GM19468 (cell line): ENCODE measurements around the gene OSBP2.

Experiments
- ATAC-seq: cut with Tn5 transposase; IDR thresholded peaks from one replicate; pipeline ENCODE4 v1.9.1; 2021; ENCODE audit warnings: mild to moderate bottlenecking, moderate library complexity, moderate number of reproducible peaks; ENCODE audit not compliant: unreplicated experiment; ENCODE audit errors: extremely low read depth

OSBP2 gene

DNA sequence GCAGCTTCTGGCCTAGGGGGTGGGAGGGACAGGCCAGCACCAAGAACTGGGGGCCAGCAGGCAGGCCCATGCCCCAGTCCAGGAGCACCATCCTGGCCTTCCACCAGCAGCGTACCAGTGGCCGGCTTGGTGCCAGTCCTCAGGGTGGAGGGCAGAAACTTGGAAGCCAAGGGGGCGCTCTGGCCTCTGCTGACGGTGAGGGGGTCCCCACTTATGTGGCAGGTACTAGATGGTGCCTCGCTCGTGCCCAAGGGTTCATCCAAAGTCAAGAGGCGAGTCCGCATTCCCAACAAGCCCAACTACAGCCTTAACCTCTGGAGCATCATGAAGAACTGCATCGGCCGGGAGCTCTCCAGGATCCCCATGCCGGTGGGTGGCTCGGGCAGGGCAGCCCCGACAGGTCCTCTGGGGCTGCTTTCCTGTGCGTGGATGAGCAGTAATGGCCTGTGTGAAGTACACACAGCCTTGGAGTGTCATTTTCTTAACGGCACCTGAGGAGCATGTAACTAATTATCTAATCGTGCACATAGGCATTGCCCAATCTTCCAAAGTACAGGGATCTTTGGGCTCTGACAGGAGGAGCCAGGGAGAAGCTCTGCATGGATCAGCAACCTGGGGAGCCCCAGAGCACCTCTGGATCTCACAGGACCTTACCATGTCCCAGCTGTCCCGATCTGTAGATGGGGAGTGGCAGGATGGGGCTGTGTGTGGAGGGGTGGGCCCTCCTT, 194.8 kb downstream of the OSBP2 start:
- ATAC-seq: no peak

DNA sequence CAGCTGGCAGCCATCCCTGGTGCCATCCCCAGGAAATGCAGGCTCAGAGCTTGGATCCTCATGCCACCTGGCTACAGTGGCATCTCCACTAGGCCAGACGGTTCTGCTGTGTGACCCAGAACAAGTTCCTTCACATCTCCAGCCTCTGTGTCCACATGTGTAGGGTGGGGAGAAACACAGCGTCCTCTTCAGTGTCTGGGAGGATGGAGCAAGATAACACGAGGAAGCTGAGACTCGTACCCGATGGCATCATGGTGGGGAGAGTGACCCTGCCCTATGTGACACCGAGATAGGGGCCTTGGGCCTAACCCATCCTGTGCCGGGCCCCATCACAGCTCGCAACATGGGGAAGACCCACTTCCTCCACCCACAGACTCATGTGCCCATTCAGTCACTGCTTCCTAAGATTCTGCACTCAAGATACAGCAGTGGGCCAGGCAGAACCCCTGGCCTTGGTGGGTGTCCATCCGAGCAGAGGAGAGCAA, 195.4 kb downstream of the OSBP2 start:
- no peak for ATAC-seq

DNA sequence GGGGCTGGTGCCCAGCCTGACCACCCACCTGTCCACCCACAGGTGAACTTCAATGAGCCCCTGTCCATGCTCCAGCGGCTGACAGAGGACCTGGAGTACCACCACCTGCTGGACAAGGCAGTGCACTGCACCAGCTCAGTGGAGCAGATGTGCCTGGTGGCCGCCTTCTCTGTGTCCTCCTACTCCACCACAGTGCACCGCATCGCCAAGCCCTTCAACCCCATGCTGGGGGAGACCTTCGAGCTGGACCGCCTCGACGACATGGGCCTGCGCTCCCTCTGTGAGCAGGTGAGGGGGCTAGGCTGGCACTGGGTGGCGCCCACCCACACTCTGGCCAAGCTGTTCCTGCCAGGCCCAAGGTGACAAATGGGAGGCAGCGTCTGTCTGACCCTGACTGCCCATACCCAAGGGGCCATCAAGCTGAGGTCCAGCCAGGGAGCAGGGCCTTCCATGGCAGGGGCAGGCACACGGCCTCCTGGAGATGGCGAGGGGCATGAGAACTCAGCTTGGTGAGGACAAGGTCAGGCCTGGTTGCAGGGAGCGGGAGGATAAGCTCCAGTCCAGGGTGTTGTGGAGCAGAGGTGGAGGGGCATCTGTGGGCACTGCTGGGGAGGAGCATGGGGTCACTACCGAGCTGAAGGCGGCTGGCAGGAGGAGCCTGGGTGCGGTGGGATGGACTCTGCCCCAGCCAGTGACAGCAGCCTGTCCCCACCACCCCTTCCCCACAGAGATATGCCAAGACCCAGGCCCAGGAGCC, 196.2 kb downstream of the OSBP2 start:
- ATAC-seq: no peak

DNA sequence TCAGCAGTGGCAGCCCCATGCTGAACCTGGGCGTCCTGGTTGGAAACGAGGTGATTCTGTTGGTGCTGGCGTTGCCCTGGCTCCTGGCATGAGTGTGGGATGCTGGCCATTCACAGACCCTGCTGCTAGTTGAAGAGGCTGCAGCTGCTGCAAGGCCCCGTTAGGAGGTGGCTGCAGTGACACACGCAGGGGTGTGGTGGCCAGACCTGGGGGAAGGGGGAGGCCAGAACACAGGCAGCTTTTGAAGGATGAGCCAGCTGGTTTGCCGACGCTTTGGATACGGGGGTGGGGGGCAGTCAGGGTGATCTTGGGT, 196.7 kb downstream of the OSBP2 start:
- no peak for ATAC-seq

DNA sequence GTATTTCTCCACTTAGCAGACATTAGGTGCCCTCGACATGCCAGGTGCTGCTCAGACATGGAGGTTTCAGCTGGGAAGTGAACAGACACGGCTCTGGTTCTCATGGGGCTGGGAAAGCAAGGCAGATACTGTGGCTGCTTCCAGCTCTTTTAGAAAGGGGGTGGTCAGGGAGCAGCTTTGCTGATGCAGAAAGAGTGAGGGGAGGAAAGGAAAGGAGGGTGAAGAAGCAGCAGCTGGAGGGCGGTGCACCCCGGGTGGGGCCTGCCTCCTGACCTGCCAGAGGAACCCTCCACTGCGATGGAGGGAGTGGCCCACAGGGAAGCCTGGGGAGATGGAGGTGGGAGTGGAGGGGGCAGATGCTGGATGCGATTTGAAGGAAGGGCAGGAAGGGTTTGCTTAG, 197.1 kb downstream of the OSBP2 start:
- no peak for ATAC-seq

DNA sequence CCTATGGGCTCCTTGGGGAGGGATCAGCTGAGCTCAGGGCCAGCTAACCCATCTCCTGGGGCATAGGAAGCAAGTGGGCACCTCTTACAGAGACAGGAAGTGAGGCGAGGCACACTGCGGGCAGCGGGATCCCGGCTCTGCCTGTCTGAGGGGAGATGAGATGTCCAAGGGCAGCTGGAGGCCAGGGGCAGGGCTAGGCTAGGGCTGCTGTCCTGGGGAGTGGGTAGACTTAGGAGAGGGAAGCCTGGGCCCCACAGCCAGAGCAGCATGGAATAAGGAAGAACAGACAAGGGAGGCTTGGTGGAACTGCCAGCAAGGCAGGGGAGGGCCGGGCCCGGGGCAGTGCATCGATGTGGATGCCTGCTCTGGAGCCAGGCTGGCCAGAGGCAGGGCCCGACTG, 197.6 kb downstream of the OSBP2 start:
- ATAC-seq: no peak

DNA sequence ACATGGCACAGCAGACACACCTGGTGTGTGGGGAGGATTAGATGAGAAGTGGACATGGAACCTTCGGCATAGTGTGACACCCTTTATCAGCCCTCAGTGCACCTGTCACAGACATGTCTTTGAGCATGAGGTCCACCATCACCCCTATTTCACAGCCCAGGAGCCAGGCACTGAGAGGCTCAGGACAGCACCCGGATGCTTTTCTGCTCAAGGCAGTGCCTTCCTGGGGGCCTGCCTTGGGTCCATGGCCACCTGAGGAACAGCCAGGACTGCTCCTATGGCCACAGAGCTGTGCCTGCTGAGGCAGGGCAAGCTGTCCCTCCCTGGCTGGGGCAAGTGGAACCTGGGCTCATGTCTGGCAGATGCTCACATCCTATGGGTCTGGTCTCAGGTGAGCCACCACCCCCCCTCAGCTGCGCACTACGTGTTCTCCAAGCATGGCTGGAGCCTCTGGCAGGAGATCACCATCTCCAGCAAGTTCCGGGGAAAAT, 198.1 kb downstream of the OSBP2 start:
- ATAC-seq: no peak

DNA sequence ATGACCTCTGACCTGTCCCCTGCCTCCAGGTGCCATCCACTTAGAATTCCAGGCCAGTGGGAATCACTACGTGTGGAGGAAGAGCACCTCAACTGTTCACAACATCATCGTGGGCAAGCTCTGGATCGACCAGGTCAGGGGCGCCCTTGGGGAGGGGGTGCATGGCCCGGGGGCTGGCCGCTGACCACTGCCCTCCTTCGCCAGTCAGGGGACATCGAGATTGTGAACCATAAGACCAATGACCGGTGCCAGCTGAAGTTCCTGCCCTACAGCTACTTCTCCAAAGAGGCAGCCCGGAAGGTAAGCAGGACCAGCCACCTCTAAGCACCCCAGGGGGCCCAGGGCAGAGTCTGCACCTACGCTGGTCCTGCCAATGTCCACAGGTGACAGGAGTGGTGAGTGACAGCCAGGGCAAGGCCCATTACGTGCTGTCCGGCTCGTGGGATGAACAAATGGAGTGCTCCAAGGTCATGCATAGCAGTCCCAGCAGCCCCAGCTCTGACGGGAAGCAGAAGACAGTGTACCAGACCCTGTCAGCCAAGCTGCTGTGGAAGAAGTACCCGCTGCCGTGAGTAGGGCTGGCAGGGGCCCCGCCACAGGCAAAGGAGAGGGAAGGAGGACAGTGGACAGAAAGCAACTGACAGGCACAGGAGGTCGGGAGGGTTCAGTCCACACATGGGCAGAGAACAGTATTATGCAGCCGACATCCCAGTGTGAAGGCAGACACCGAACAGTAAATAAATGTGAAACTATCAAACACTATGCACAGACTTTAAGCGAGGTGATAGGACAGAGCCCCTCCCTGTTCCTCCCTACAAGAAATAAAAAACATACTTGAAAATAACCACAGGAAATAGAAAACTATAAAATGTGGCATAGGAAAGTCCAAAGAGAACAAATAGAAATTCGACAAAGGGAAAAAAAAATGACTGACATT, 199.0 kb downstream of the OSBP2 start:
- ATAC-seq: no peak

DNA sequence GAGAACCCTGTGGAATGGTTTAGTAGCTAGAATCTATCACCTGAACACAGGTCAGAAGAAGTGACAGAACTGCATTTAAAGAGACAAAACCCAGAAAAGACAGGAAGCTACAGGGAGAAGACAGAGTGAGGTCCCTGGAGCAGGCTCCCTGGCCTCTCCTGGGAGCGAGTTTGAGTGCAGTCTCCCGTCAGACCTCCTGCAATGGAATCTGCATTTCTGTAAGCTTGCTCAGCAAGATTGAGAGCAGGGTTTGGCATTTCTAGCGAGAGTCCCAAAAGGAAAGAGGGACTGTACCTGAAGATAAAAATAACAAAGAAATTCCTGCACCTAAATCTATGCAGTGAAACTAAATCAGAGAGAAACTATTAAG, 199.7 kb downstream of the OSBP2 start:
- no peak for ATAC-seq

DNA sequence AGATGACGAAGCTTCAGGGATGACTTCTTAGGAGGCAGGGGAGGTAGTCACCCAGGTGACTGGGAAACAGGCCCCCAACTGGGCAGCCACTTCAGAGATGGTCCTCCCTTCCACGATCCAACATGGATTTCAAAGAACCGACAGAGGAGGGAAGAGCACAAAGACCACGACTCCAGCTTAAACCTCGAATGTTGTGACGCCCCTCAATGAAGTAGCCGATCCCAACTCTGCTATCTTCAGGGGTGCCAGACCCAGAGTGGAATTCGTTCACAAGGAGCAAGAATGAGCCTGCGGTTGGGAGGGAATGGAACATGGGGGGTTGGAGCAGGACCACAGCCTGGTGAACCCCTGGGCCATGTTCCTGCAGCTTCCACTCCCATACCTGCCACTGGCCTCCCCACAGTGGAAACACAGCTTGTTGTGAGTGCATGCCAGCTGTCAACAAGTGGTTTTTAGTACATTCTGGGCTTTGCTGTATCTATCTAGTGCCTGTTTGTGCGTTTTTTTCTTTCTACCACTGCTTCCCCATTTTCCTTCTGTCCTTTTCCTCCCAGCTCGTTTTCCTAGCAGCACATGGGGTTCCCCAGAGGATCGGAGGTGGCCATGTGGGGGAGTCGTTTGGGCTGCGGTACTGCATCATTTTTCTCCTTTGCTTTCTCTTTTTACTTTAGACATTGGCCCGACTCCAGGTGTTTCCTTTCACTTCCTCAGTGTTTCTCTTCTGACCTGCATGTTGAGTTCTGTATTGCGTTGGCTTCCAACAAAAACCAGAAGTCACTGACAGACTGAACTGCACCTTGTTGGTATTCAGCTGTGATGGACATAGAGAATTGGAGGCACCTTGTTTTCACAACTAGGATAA, 208.1 kb downstream of the OSBP2 start:
- ATAC-seq: no peak

DNA sequence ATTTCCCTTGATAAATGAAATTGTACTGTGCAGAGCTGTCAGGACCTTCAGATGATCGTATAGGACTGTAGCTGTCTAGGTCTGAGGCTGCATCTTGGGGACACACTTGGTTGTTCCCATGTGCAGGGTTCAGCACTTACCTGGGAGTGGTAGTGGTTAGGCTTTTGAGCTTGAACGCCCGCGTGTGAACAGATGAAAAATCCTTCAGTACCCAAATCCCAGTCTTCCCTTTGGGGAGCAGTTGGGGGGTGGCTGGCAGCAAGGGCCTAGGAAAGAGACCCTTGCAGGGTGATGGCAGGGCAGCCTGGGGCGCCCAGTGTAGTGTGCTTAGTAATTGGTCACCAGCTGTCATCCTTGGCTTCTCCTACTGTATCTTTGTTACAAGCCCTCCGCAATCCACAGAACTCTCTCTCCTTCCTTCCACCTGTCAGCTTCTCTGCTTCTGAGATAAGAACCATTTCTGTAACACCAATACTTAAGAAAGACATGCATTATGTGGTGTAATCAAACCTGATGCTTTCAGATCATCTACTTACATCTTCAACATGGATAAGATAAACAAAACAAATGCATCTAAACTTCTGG, 209.3 kb downstream of the OSBP2 start:
- no peak for ATAC-seq

DNA sequence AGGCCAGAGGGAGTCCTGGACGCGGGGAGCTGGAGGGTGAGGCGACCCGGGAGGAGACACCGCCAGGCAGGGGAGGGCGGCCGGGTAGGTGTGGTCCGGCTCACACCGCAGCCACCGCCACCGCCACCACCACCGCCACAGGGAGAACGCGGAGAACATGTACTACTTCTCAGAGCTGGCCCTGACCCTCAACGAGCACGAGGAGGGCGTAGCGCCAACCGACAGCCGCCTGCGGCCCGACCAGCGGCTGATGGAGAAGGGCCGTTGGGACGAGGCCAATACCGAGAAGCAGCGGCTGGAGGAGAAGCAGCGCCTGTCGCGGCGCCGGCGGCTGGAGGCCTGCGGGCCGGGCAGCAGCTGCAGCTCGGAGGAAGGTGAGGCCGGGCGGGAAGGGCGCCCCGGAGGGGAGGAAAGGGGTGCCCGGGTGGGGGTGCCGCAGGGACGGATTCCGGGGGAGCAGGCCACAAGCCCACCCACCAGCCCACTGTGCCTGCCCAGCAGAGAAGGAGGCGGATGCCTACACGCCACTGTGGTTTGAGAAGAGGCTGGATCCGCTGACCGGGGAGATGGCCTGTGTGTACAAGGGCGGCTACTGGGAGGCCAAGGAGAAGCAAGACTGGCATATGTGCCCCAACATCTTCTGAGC, 211.1 kb downstream of the OSBP2 start:
- ATAC-seq: no peak

DNA sequence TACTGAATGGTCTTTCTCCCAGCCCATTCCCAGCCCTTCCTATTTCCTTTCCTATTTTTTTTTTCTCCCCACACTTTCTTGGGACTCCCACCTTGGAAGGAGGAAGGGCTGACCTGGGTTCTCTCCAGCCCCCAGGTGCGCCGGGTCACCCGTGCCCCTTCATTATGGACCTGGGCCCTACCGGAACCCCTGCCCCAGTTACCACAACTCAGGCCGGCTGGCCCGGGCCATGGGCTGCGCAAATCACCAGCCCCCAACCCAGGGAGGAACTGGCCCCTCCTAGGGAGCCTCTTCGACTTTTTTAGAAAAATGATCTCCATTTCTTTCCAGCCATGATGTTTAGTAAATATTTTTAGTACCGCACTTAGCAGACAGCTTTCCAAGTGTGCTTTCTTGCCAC, 211.7 kb downstream of the OSBP2 start:
- ATAC-seq: no peak

DNA sequence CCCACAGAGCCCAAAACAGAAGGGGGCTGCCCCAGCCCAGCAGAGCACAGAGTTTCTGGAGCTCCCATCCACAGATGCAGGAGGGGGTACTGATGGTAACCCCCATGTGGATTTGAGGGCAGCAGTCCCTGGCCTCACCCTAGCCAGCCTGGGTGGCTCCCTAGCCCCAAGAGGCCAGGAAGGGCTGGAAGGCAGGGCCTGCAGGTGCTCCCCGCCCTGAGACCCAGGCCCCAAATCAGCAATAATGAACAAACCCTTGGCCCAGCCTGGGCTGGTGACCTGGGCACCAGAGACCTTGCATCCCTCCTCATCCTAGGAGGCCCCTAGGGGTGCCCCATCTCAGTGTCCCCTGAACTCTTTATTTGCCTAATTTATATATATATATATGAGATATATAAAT, 212.3 kb downstream of the OSBP2 start:
- ATAC-seq: no peak

DNA sequence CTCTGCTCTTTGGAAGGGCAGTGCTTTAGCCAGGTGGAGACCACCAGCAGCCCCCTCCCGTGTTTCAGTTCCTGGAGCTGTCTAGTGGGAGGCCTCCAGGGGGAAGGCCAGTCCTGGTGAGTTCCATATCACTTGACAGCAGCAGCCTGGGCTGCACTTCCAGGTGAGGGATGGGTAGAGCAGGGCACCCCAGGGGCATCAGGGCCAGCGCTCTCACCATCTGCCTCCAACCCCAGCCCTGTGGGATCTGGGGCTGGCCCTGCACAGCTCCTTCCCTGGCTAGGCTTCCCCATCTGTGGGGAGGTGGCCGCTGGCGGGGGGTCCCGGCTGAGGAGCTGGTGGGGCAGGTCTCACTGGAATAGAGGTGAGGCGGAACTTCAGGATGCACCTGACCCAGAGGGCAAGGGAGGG, 213.4 kb downstream of the OSBP2 start:
- ATAC-seq: no peak

DNA sequence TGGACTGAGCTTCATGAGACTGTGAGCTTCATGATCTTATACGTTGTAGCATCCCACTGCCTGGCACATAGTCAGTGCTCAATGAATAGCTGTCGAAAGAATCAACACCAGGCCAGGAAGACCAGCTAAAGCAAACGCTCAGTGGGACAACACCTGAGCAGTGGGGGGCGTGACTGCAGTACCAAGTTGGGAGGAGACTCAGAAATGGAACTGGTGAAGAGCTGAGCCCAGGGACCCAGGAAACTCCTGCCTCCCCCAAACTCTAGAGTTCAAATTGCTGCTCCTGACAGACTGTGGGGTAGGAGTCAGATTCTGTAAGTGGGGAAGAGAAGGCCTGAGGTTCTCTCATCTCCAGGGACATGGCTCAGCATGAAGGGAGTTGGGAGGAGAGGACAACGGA, 214.6 kb downstream of the OSBP2 start:
- no peak for ATAC-seq

DNA sequence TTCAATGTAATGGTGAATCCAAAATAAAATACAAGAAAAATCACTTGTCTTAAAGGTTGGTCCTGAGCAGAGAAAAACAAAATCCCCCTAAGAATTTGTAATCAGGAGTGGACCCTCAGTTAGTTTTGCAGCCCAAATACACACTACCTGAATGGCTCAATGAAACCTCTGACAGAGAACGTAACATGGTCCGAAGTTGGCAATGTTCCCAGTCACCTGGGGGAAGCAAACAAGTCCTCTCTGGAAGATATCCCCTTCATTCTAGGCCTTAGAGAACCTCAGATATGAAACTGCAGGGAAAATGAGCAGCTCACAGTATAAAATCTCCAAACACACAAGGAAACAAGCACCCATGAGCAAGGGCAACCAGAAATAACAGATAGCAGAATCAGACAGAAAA, 215.7 kb downstream of the OSBP2 start:
- no peak for ATAC-seq

DNA sequence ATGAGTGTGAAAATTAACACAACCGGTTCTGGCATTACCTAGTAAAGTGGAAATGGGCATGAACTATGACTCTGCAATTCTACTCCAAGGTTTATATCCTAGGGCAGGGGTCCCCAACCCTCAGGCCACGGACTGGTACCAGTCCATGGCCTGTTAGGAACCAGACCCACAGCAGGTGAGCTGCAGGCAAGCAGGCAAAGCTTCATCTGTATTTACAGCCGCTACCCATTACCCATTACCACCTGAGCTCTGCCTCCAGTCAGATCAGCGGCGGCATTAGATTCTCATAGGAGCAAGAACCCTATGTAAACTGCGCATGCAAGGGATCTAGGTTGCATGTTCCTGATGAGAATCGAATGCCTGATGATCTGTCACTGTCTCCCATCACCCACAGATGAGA, 224.1 kb downstream of the OSBP2 start:
- no peak for ATAC-seq

DNA sequence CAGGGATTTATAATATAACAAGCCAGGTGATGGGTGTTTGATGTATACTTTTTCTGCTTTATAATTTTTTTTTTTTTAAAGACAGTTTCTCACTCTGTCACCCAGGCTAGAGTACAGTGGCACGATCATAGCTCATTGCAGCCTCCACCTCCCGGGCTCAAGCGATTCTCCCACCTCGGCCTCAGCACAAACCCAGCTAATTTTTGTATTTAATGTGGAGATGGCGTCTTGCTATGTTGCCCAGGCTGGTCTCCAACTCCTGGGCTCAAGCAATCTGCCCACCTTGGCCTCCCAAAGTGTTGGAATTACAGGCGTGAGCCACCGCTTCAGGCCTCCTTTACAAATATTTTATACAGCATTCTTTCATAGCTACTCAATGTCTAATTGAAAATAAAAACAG, 225.3 kb downstream of the OSBP2 start:
- ATAC-seq: no peak
